Choroid plexus epithelial cell (primary cell): ENCODE data around the gene SIGLEC1.

Experiments used
- DNase-seq: peaks from one replicate; pipeline ENCODE4 v3.0.0-alpha.2; 2010; ENCODE audit warnings: low read depth
- H3K4me3 ChIP-seq: 2 replicates; pipeline ENCODE4 v1.5.1; 2011; ENCODE audit warnings: low read depth, mild to moderate bottlenecking, control low read depth, low read length, moderate library complexity
- CTCF ChIP-seq: conservative IDR thresholded peaks from 2 replicates; pipeline ENCODE4 v1.5.1; 2011; ENCODE audit warnings: low read depth, mild to moderate bottlenecking, control low read depth, inconsistent platforms, low read length, moderate library complexity

SIGLEC1 gene

DNA sequence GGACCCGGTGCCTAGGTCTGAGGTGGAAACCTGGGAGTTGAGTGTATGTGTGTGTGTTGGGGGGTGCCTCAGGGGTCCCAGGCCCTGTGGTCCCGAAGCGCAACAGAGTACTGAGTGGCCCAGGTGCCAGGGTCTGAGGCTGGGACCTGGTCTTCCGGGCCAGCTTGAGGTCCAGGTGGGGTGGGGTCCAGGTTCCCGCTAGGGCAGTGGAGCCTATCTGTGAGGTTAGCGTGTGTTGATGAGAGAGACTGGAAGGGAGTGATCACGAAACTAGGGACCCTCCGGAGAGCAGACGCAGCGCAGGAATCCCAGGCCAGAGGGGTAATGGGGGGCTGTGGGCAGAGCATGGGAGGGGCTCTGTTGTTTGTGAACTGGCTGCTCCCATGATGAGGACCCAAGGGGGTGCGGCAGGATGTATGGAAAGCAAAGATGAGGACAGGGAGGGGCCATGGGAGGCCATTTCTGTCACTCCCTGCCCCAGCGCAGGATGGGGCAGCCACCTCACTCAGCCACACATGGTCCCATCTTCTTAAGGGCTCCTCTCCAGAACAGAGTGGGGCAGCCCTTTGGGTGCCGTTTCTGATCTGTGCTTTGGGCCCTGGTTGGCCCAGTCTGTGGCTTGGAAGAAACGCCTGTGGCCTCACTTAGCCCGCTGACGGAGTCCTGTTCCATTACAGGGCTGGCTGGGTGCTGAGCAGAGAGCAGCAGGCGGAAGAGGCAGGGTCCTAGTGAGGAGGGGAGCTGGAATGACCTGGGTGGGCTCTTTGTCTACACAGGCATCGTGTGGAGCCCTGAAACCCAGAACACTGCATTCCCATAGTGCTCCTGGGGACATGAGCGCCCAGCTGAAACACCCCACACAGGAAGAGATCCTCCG is 21.0 kb upstream of the SIGLEC1 start:
- no peak for TF ChIP-seq CTCF
- DNase-seq = no peak
- no peak overlapping the region for H3K4me3 ChIP-seq

GRCh38 chr20:3732327-3733118 is 20.1 kb upstream of the SIGLEC1 start, which contains the start of gene HSPA12B:
TSS of gene HSPA12B (plus strand) at chr20:3732685. CDS start at chr20:3738675, 5,990 bp downstream.
- DNase-seq = no peak
- no peak within 1 kb of the TSS for H3K4me3 ChIP-seq

GRCh38 chr20:3731944-3732326 is 19.5 kb upstream of the SIGLEC1 start:
- no peak for TF ChIP-seq CTCF
- H3K4me3 ChIP-seq = no peak overlapping the region
- DNase-seq = no peak

More at GRCh38 chr20:3732327-3733118, 20.1 kb upstream of the SIGLEC1 start, which contains the start of gene HSPA12B:
- TF ChIP-seq CTCF = no peak

DNA sequence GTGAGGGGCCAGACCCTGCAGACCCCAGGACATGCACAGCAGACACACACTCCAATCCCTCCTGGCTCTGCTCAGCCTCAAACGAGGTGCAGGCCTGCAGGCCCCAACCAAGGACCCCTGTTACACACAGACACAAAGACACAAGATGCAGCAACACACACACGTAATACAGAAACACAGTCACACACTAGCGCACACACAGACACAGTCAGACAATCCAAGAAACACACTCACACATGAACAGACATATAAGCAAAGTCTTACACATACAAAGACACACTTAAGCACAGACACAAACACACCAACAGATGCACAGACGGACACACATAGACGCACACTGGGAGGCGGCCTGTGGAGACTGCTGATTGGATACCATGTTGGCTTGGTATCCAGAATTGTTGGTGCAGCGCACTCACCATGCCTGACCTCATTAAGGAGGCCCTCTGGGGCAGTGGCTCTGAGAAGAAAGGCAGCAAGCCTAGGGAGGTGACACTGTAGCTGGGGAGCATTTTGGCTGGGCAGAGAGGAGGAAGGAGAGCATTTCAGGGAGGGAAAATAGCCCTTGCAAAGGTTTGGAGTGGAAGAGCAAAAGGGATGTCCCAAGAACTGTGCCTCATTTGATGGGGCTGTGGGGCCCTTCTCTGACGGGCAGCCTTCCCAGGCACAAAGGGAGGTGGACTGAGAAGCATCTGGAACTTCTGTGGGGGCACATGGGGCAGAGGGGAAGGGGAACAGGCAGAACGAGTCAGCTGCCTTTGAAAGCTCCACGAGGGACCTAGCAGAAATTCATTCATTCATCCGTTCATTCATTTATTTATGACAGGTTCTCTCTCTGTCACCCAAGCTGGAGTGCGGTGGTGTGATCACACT is 18.6 kb upstream of the SIGLEC1 start:
- TF ChIP-seq CTCF = no peak
- no peak for DNase-seq
- H3K4me3 ChIP-seq = no peak overlapping the region

DNA sequence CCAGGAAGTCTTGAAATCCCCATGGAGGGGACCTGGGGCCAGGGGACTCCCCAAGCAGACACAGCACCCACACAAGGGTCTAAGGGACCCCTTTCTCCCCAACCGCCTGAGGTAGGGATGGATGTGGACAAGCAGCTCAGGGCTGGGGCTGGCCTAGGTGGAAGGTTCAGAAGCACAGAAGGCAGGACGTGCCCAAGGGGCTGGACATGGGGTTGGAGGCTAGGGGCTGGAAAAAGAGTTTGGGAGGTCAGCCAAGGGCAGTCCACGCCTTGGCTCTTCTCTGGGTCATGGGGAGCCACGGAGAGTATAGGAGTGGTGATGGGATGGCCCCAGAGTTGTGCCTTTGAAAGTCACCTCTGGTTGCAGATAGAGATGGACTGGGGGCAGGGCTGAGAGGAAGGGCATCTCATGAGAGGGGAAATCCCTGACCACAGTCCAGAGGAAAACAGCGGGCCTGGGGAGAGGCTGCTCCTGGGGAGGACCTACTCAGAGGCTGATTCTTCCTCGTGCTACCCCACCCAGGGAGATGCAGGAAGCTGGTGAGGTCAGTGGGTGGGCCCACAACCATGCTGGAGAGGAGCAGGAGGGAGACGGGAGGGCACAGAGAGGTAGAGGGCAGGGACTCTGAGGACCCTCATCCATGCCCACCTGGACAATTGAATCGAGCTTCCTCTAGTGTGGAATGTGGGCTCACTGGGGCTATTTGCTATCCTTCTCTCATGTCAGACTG is 17.6 kb upstream of the SIGLEC1 start:
- no peak for TF ChIP-seq CTCF
- DNase-seq = no peak
- no peak overlapping the region for H3K4me3 ChIP-seq

DNA sequence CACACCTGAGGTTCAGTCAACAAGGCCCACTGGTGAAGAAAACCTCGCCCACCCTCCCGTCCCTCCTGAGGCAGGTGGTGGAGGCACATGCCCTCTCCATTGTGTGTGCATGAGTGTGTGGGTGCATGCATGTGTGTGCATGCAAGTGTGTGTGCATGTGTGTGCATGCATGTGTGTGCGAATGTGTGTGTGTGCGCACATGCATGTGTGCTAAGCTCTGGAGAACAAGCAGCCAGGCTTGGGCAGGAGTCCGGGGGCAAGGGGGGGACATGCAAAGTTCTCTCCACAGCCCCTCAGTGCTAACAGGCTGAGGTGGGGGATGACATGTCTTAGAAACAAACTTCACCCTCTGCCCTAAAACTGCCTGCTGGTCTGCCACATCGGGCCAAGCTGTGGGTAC is 17.0 kb upstream of the SIGLEC1 start:
- no peak for DNase-seq
- no peak overlapping the region for H3K4me3 ChIP-seq
- no peak for TF ChIP-seq CTCF
